T-helper 1 cell treated with Interleukin-12 subunit alpha and Interleukin-12 subunit beta and Interleukin-4 antibody, amounts not matched to agents 30 ng/mL and 1 ng/mL, for 36 hours (primary cell): ENCODE measurements around the gene USH1G. TPM values are rescaled to one million over a fixed set of nuclear protein-coding genes. Genes with fewer than 3 reads are reported as not detected.

ENCODE experiments used
- total RNA-seq: library from RNA; stranded (reverse); gene quantifications from 2 replicates; pipeline ENCODE4 v1.2.3, GENCODE V29; 2022

USH1G gene
- total RNA-seq, 1 donor from 2014 or later, result not detected

Other genes with a start within 250 kb of the USH1G start
- gene CD300LF, start 210.3 kb downstream of the USH1G start, total RNA-seq, result not detected in 2 replicates
- 50.4 and 56.8 TPM in 2 replicates for gene RAB37, start 186.0 kb downstream of the USH1G start, total RNA-seq
- gene NHERF1, start 174.6 kb downstream of the USH1G start, total RNA-seq, result 308 TPM in 2 replicates
- 37.4 and 40.9 TPM in 2 replicates for gene NAT9, start 146.9 kb downstream of the USH1G start, total RNA-seq
- gene GRIN2C, start 63.4 kb downstream of the USH1G start, total RNA-seq, result 0.22 and 0.49 TPM in 2 replicates
- 37.3 and 40.6 TPM in 2 replicates for gene FDXR, start 50.3 kb downstream of the USH1G start, total RNA-seq
- gene FADS6, start 29.6 kb downstream of the USH1G start, total RNA-seq, result not detected in 2 replicates
- not detected in 2 replicates for gene OTOP2, start 1.0 kb upstream of the USH1G start, total RNA-seq
- gene OTOP3, start 12.6 kb upstream of the USH1G start, total RNA-seq, result not detected in 2 replicates
- 0.61 and 1.2 TPM in 2 replicates for gene HID1, start 49.5 kb upstream of the USH1G start, total RNA-seq
- 0.20 and 0.24 TPM in 2 replicates for gene CDR2L, start 64.4 kb upstream of the USH1G start, total RNA-seq
- 43.1 and 43.3 TPM in 2 replicates for gene MRPL58, start 89.4 kb upstream of the USH1G start, total RNA-seq
- 186 and 190 TPM in 2 replicates for gene ATP5PD, start 123.7 kb upstream of the USH1G start, total RNA-seq
- 19.3 and 20.3 TPM in 2 replicates for gene KCTD2, start 124.0 kb upstream of the USH1G start, total RNA-seq
- 7.6 and 7.8 TPM in 2 replicates for gene SLC16A5, start 164.7 kb upstream of the USH1G start, total RNA-seq
- gene ARMC7, start 186.7 kb upstream of the USH1G start, total RNA-seq, result 15.7 and 16.5 TPM in 2 replicates
- gene NT5C, start 208.5 kb upstream of the USH1G start, total RNA-seq, result 52.1 and 53.9 TPM in 2 replicates
- gene JPT1, start 231.3 kb upstream of the USH1G start, total RNA-seq, result 236 and 281 TPM in 2 replicates